H1 (cell line): ENCODE results near the gene NHS. TPM values are rescaled to one million over a fixed set of nuclear protein-coding genes. Genes with fewer than 3 reads are reported as not detected.

Experiments used
- CTCF ChIA-PET: fragments of 300-600 bp; sonication (Branson Sonifier 250); formaldehyde crosslinking; loops from one replicate; lab custom pipeline; 2021; ENCODE audit not compliant: partially characterized antibody; lab: Charles Lee
- POLR2A ChIA-PET: fragments of 300-600 bp; sonication (Branson Sonifier 250); formaldehyde crosslinking; loops from one replicate; lab custom pipeline; 2021; ENCODE audit warnings: inconsistent platforms; ENCODE audit not compliant: partially characterized antibody; lab: Charles Lee
- DNase-seq, 2 experiments: peaks; one replicate each; pipeline versions ENCODE4 v3.0.0 to v3.0.0-alpha.2; 2010 to 2022; ENCODE audit warnings: low spot score in 2 of 2, low read depth in 1 of 2, mixed read lengths in 1 of 2
- FAIRE-seq: peaks from 2 replicates; lab custom pipeline; 2011; peaks lifted over from hg19 to GRCh38; lab: Jason Lieb, UNC
- H2AFZ ChIP-seq: 2 replicates; pipeline ENCODE4 v1.8.1; 2012; ENCODE audit warnings: low read length, inconsistent platforms
- H2AK5ac ChIP-seq: 2 replicates; pipeline ENCODE4 v1.6.1; 2013; ENCODE audit warnings: low read depth, low read length
- H2BK120ac ChIP-seq: replicated peaks from 2 replicates; pipeline ENCODE3; 2013; ENCODE audit warnings: low read depth, low read length, inconsistent platforms
- H2BK12ac ChIP-seq: 2 replicates; pipeline ENCODE4 v1.6.1; 2013; ENCODE audit warnings: low read depth, low read length
- H2BK15ac ChIP-seq: 2 replicates; pipeline ENCODE4 v1.6.1; 2013; ENCODE audit warnings: low read length
- H2BK20ac ChIP-seq: 2 replicates; pipeline ENCODE4 v1.6.1; 2013; ENCODE audit warnings: low read length
- H2BK5ac ChIP-seq: 2 replicates; pipeline ENCODE4 v1.6.1; 2013; ENCODE audit warnings: low read depth, low read length
- H3K14ac ChIP-seq: 2 replicates; pipeline ENCODE4 v1.6.1; 2013; ENCODE audit warnings: inconsistent platforms; ENCODE audit not compliant: insufficient read length
- H3K18ac ChIP-seq: 2 replicates; pipeline ENCODE4 v1.6.1; 2013; ENCODE audit warnings: low read length; ENCODE audit errors: extremely low read depth
- H3K23ac ChIP-seq: 2 replicates; pipeline ENCODE4 v1.6.1; 2013; ENCODE audit warnings: inconsistent platforms; ENCODE audit not compliant: insufficient read length
- H3K23me2 ChIP-seq: 2 replicates; pipeline ENCODE4 v1.6.1; 2013; ENCODE audit warnings: low read depth, low read length
- H3K27ac ChIP-seq: 2 replicates; pipeline ENCODE4 v1.6.1; 2011; ENCODE audit warnings: low read depth, low read length, inconsistent platforms
- H3K27me3 ChIP-seq, 4 experiments: replicated peaks in 1 of 4; 1 replicate in 1 of 4; 2 replicates in 3 of 4; pipeline versions ENCODE4 v1.6.1 to v1.8.1; 2011 to 2013; ENCODE audit warnings: low read length in 3 of 4, mild to moderate bottlenecking in 3 of 4, inconsistent platforms in 2 of 4, mixed read lengths in 2 of 4, moderate library complexity in 1 of 4; ENCODE audit not compliant: control insufficient read depth in 3 of 4, insufficient read depth in 3 of 4; ENCODE audit errors: extremely low read depth in 1 of 4
- H3K36me3 ChIP-seq, 4 experiments: 2 replicates each; pipeline versions ENCODE4 v1.6.1 to v1.8.1; 2011 to 2013; ENCODE audit warnings: mild to moderate bottlenecking in 4 of 4, low read length in 3 of 4, moderate library complexity in 2 of 4, control low read depth in 1 of 4, inconsistent platforms in 1 of 4; ENCODE audit not compliant: insufficient read depth in 4 of 4, control insufficient read depth in 2 of 4
- H3K4ac ChIP-seq: replicated peaks from 2 replicates; pipeline ENCODE3; 2013; ENCODE audit warnings: low read length, low read depth, mixed read lengths, inconsistent platforms; ENCODE audit not compliant: insufficient read length
- H3K4me1 ChIP-seq, 4 experiments: replicated peaks in 1 of 4; 1 replicate in 1 of 4; 2 replicates in 3 of 4; pipeline versions ENCODE4 v1.6.1 to v1.8.1; 2011 to 2013; ENCODE audit warnings: low read length in 3 of 4, inconsistent platforms in 2 of 4, mixed read lengths in 1 of 4; ENCODE audit not compliant: insufficient read depth in 4 of 4, control insufficient read depth in 3 of 4
- H3K4me2 ChIP-seq, 2 experiments: 2 replicates each; pipeline versions ENCODE4 v1.6.1 to v1.8.1; 2011 to 2013; ENCODE audit warnings: low read depth in 2 of 2, low read length in 2 of 2, control low read depth in 1 of 2, inconsistent platforms in 1 of 2, mild to moderate bottlenecking in 1 of 2; ENCODE audit not compliant: insufficient read depth in 1 of 2
- H3K4me3 ChIP-seq, 4 experiments: fragments of 200-600, 300-600 bp in 1 of 4; sonication (generic), shearing (Covaris generic), sonication (Bioruptor Twin) in 1 of 4; 2 replicates each; pipeline versions ENCODE4 v1.5.1 to v1.8.1; 2011 to 2016; ENCODE audit warnings: low read length in 4 of 4, low read depth in 3 of 4, control low read depth in 2 of 4, inconsistent platforms in 2 of 4, mild to moderate bottlenecking in 2 of 4, mixed read lengths in 1 of 4, moderate library complexity in 1 of 4; ENCODE audit not compliant: insufficient read depth in 2 of 4; ENCODE audit errors: extremely low read depth in 1 of 4
- H3K56ac ChIP-seq: replicated peaks from 2 replicates; pipeline ENCODE3; 2013; ENCODE audit warnings: low read depth, mild to moderate bottlenecking, mixed read lengths, low read length, inconsistent platforms; ENCODE audit not compliant: insufficient read length
- H3K79me1 ChIP-seq: 2 replicates; pipeline ENCODE4 v1.6.1; 2013; ENCODE audit warnings: low read depth, low read length, control low read depth
- H3K79me2 ChIP-seq, 2 experiments: 2 replicates each; pipeline versions ENCODE4 v1.6.1 to v1.8.1; 2012 to 2013; ENCODE audit warnings: low read length in 2 of 2, mild to moderate bottlenecking in 2 of 2, inconsistent platforms in 1 of 2; ENCODE audit not compliant: insufficient read depth in 2 of 2, control insufficient read depth in 1 of 2
- H3K9ac ChIP-seq, 4 experiments: replicated peaks in 1 of 4; 1 replicate in 1 of 4; 2 replicates in 3 of 4; pipeline versions ENCODE4 v1.6.1 to v1.8.1; 2011 to 2013; ENCODE audit warnings: low read depth in 3 of 4, low read length in 3 of 4, control low read depth in 2 of 4, mild to moderate bottlenecking in 2 of 4, moderate library complexity in 2 of 4, inconsistent platforms in 1 of 4; ENCODE audit errors: extremely low read depth in 1 of 4
- H3K9me3 ChIP-seq, 2 experiments: 2 replicates each; pipeline versions ENCODE4 v1.6.1 to v1.8.1; 2012 to 2013; ENCODE audit warnings: mild to moderate bottlenecking in 2 of 2, moderate library complexity in 2 of 2, control low read depth in 1 of 2, inconsistent platforms in 1 of 2, low read depth in 1 of 2, low read length in 1 of 2, mixed read lengths in 1 of 2; ENCODE audit not compliant: insufficient read depth in 2 of 2
- H4K20me1 ChIP-seq, 2 experiments: replicated peaks in 1 of 2; 2 replicates each; pipeline versions ENCODE3 to v1.8.1; 2011 to 2013; ENCODE audit warnings: inconsistent platforms in 2 of 2, low read length in 2 of 2, mild to moderate bottlenecking in 1 of 2; ENCODE audit not compliant: insufficient read depth in 2 of 2, control insufficient read depth in 1 of 2
- H4K5ac ChIP-seq: 2 replicates; pipeline ENCODE4 v1.6.1; 2013; ENCODE audit warnings: low read length, low read depth, mixed read lengths, inconsistent platforms; ENCODE audit not compliant: insufficient read length
- H4K8ac ChIP-seq: 2 replicates; pipeline ENCODE4 v1.8.0; 2013; ENCODE audit warnings: mild to moderate bottlenecking, moderate library complexity, low read length, inconsistent platforms; ENCODE audit not compliant: insufficient read depth; ENCODE audit errors: extremely low read depth
- H4K91ac ChIP-seq: replicated peaks from 2 replicates; pipeline ENCODE3; 2013; ENCODE audit warnings: low read length, mixed read lengths, inconsistent platforms; ENCODE audit not compliant: insufficient read length
- CHD2 ChIP-seq: IDR thresholded peaks from 2 replicates; pipeline ENCODE4 v1.6.1; 2012; ENCODE audit warnings: low read length, improper control_type of control experiment
- EGR1 ChIP-seq: IDR thresholded peaks from 2 replicates; pipeline ENCODE4 v1.6.1; 2011; ENCODE audit warnings: low read depth, low read length, borderline replicate concordance
- GTF2F1 ChIP-seq: IDR thresholded peaks from 2 replicates; pipeline ENCODE4 v1.6.1; 2012; ENCODE audit warnings: low read depth, low read length, improper control_type of control experiment, borderline replicate concordance
- KDM5A ChIP-seq: fragments of 200-600 bp; IDR thresholded peaks from 2 replicates; pipeline ENCODE4 v1.7.1; 2012; ENCODE audit warnings: mild to moderate bottlenecking, low read length, inconsistent platforms, mixed read lengths
- NANOG ChIP-seq: IDR thresholded peaks from 2 replicates; pipeline ENCODE4 v1.6.1; 2011; ENCODE audit warnings: low read length, low read depth, mild to moderate bottlenecking, inconsistent platforms; ENCODE audit not compliant: insufficient read depth, poor library complexity, severe bottlenecking
- PHF8 ChIP-seq: fragments of 200-600 bp; sonication (generic); conservative IDR thresholded peaks from 2 replicates; pipeline ENCODE4 v1.7.1; 2012; ENCODE audit warnings: low read depth, mild to moderate bottlenecking, inconsistent platforms, low read length, moderate library complexity
- POU5F1 ChIP-seq: IDR thresholded peaks from 2 replicates; pipeline ENCODE4 v1.6.1; 2011; ENCODE audit warnings: low read depth, mild to moderate bottlenecking, low read length, moderate library complexity
- SAP30 ChIP-seq: fragments of 300-600 bp; sonication (generic); IDR thresholded peaks from 2 replicates; pipeline ENCODE4 v1.7.1; 2012; ENCODE audit warnings: low read length, moderate library complexity, mild to moderate bottlenecking, inconsistent platforms; ENCODE audit not compliant: insufficient read depth, insufficient replicate concordance
- ZNF274 ChIP-seq: IDR thresholded peaks from 2 replicates; pipeline ENCODE4 v1.7.0; 2012; ENCODE audit warnings: low read length, borderline replicate concordance; ENCODE audit errors: extremely low read depth
- WGBS, 2 experiments: shearing (Covaris generic) in 1 of 2; methylation state at CpG; one replicate each; pipeline versions ENCODE4 v1.1.6 to v1.1.7; 2013 to 2015; ENCODE audit warnings: low lambda C conversion rate in 2 of 2, mixed read lengths in 2 of 2, inconsistent platforms in 1 of 2, low coverage in 1 of 2, missing lambda C conversion rate in 1 of 2; ENCODE audit not compliant: insufficient replicate concordance in 2 of 2, insufficient coverage in 1 of 2, insufficient read length in 1 of 2; ENCODE audit errors: extremely low coverage in 1 of 2, missing lambda C conversion rate in 1 of 2; 5-methylcytosine and 5-hydroxymethylcytosine counted together
- polyA plus RNA-seq, 7 experiments: library from polyadenylated mRNA; depleted of rRNA in 3 of 7; stranded (reverse) in 5 of 7; unstranded in 2 of 7; fragments of >200 nt in 5 of 7; fragments of 200-250 nt in 2 of 7; gene quantifications; 1 replicate in 5 of 7; 2 replicates in 1 of 7; 4 replicates in 1 of 7; pipeline versions ENCODE4 v1.2.1 to v1.2.3, GENCODE V29; 2011 to 2013; ENCODE audit warnings: missing spikeins in 2 of 7, mixed read lengths in 2 of 7
- total RNA-seq: library from RNA; stranded (reverse); fragmentation: NEBNext Ultra II Directional; extraction: Animal tissue kit (Norgen Biotek cat#: 25700); gene quantifications from 2 replicates; pipeline ENCODE4 v1.2.1, GENCODE V29; 2021
- TF ChIP-seq, protein P1 (sequence below): IDR thresholded peaks from 2 replicates; pipeline ENCODE4 v1.6.1; 2011; ENCODE audit warnings: low read depth, mild to moderate bottlenecking, low read length; ENCODE audit not compliant: insufficient read depth
- TF ChIP-seq, protein P2 (sequence below): IDR thresholded peaks from 2 replicates; pipeline ENCODE4 v1.6.1; 2012; ENCODE audit warnings: inconsistent platforms

Gene NHS
- total and polyA plus RNA-seq, 2 of the 8 experiments (the other 6 are each of a cell fraction or from before 2014, with no cell fraction given) = 2.2 to 6.7 TPM

- no peak overlapping the region for H4K5ac ChIP-seq
- H3K18ac ChIP-seq = no peak overlapping the region
- H4K8ac ChIP-seq = no peak overlapping the region
- no peak overlapping the region for H3K56ac ChIP-seq
- no peaks in the 10 kb centered on the region for H3K36me3 ChIP-seq
- H2BK12ac ChIP-seq = no peak overlapping the region
- no peaks in the 10 kb centered on the region for H3K79me2 ChIP-seq
- H3K79me1 ChIP-seq = no peaks in the 10 kb centered on the region
- H2BK20ac ChIP-seq = no peak overlapping the region
- no peak overlapping the region for H2AK5ac ChIP-seq
- ChIA-PET POLR2A (no interaction called here), CTCF (no interaction called here)
- no peak overlapping the region for H2BK120ac ChIP-seq
- no peak overlapping the region for H3K23ac ChIP-seq
- no peak overlapping the region for H3K9ac ChIP-seq
- no peaks in the 10 kb centered on the region for H4K20me1 ChIP-seq
- peaks cover 0 to 8% (median 5%) of the 10 kb centered on the region in 4 experiments; a peak in 4 of 7 replicates for H3K4me1 ChIP-seq
- no peak overlapping the region for H2BK15ac ChIP-seq
- H2BK5ac ChIP-seq = no peak overlapping the region
- no peak overlapping the region for H4K91ac ChIP-seq
- FAIRE-seq (no peak), DNase-seq (no peak)
- 85% methylated on average over 7 of the region's 7 CpGs; no CpG with 5 or more reads in 1 of the 2 experiments for WGBS, 2 experiments
- H3K4ac ChIP-seq = no peak overlapping the region
- no peaks in the 10 kb centered on the region; a peak in 1 of 4 replicates for H3K9me3 ChIP-seq
- no peak overlapping the region for H3K14ac ChIP-seq
- no peak overlapping the region for H3K4me2 ChIP-seq
- H3K27ac ChIP-seq = no peak overlapping the region
- no peaks in the 10 kb centered on the region for H3K27me3 ChIP-seq
- no peaks in the 10 kb centered on the region for H3K23me2 ChIP-seq
- H3K4me3 ChIP-seq = no peak overlapping the region
- H2AFZ ChIP-seq = no peak overlapping the region
- TF ChIP-seq KDM5A (no peak), ZNF274 (no peak), POU5F1 (no peak), EGR1 (no peak), CHD2 (no peak), SAP30 (no peak), NANOG (no peak), GTF2F1 (no peak), PHF8 (no peak)
- TF ChIP-seq, protein P1, sequence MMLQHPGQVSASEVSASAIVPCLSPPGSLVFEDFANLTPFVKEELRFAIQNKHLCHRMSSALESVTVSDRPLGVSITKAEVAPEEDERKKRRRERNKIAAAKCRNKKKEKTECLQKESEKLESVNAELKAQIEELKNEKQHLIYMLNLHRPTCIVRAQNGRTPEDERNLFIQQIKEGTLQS = no peak
- TF ChIP-seq, protein P2, sequence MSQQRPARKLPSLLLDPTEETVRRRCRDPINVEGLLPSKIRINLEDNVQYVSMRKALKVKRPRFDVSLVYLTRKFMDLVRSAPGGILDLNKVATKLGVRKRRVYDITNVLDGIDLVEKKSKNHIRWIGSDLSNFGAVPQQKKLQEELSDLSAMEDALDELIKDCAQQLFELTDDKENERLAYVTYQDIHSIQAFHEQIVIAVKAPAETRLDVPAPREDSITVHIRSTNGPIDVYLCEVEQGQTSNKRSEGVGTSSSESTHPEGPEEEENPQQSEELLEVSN = no peak
These were observed 144.4 kb downstream of the NHS start for GRCh38 chrX:17519358-17519757.
